Lung (tissue), 12 donors: Measurements from ENCODE around the gene ASCL3. TPM values are rescaled to one million over a fixed set of nuclear protein-coding genes. Genes with fewer than 3 reads are reported as not detected.
"Not testable (repeated sequence)": the region's sequence is repeated elsewhere in the genome, so short reads cannot be mapped to it uniquely, and the experiment has no call there.

Experiments used
- ATAC-seq: fragments of 200-7000 bp; cut with Tn5 transposase; one replicate; pipeline ENCODE4 v1.9.1; 2020; ENCODE audit warnings: moderate number of reproducible peaks; ENCODE audit not compliant: insufficient read depth, low FRiP score
- DNase-seq, 3 donors: peaks; one replicate each; pipeline ENCODE4 v3.0.0-alpha.2; 2013 to 2017
- H3K27ac ChIP-seq, 2 donors: one replicate each; pipeline ENCODE4 v1.5.1; 2013; ENCODE audit warnings: mild to moderate bottlenecking in 2 of 2, moderate library complexity in 2 of 2, control low read depth in 1 of 2, inconsistent platforms in 1 of 2, low read depth in 1 of 2, low read length in 1 of 2
- H3K27me3 ChIP-seq, 3 donors: one replicate each; pipeline ENCODE4 v1.5.1; 2013; ENCODE audit warnings: low read length in 2 of 3; ENCODE audit not compliant: control insufficient read depth in 3 of 3, insufficient read depth in 3 of 3
- H3K36me3 ChIP-seq, 4 donors: one replicate each; pipeline ENCODE4 v1.5.1; 2013; ENCODE audit warnings: low read length in 4 of 4, mild to moderate bottlenecking in 1 of 4, moderate library complexity in 1 of 4; ENCODE audit not compliant: control insufficient read depth in 4 of 4, insufficient read depth in 4 of 4
- H3K4me1 ChIP-seq, 5 donors: one replicate each; pipeline ENCODE4 v1.5.1; 2013; ENCODE audit warnings: low read length in 5 of 5, mild to moderate bottlenecking in 2 of 5, moderate library complexity in 1 of 5; ENCODE audit not compliant: control insufficient read depth in 5 of 5, insufficient read depth in 5 of 5
- H3K4me3 ChIP-seq: one replicate; pipeline ENCODE4 v1.5.1; 2013; ENCODE audit warnings: mild to moderate bottlenecking, control low read depth, moderate library complexity
- H3K9ac ChIP-seq, 2 donors: one replicate each; pipeline ENCODE4 v1.5.1; 2013; ENCODE audit warnings: low read length in 2 of 2, control low read depth in 1 of 2; ENCODE audit not compliant: insufficient read depth in 1 of 2
- H3K9me3 ChIP-seq, 4 donors: one replicate each; pipeline ENCODE4 v1.5.1; 2013; ENCODE audit warnings: low read length in 3 of 4, mild to moderate bottlenecking in 1 of 4, moderate library complexity in 1 of 4; ENCODE audit not compliant: control insufficient read depth in 4 of 4, insufficient read depth in 3 of 4
- WGBS, 2 donors: extraction: QIAGEN DNeasy Blood & Tissue Kit; methylation state at CpG; one replicate each; pipeline ENCODE4 v1.1.7; 2013; 5-methylcytosine and 5-hydroxymethylcytosine counted together
- polyA plus RNA-seq, 2 donors: library from polyadenylated mRNA; stranded (reverse); fragments of 200-250 nt; gene quantifications; one replicate each; pipeline ENCODE4 v1.2.1, GENCODE V29; 2013
- total RNA-seq, 2 donors: library from RNA; depleted of rRNA in 1 of 2; stranded (reverse); fragments of >200 nt in 1 of 2; gene quantifications; one replicate each; pipeline ENCODE4 v1.2.1, GENCODE V29; 2014 to 2021
- TF ChIP-seq, protein P1 (sequence below): IDR thresholded peaks from 2 replicates; pipeline ENCODE4 v1.5.1; 2012; ENCODE audit warnings: mild to moderate bottlenecking; ENCODE audit errors: control extremely low read depth, extremely low read depth
- donor health status: control.
- donor health status: control.
- donor health status: Bipolar disorder and iron deficiency.
- donor health status: healthy.
- donor health status: DM: yes; HTN: yes; CAD: no.

ASCL3 gene
- total and polyA plus RNA-seq, 4 donors, result not detected

DNA sequence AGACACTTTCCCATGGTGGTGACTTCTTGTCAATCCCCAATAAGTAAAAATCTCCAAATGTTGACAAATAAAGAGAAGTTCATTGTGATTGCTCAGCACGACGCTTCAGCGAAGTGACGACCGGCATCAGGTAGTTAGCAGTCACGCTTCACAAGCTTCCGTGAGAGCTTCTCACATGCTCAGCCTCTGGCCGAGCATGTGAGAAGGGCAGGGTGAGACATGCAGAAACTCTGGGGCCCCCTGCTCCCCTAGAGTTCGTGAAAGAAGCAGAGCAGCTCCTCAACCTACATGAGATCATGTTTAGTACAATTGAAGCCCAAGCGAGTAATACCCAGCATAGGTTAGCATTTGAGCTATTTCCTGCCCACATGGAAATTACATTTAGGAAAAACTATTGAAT is 5.7 kb downstream of the ASCL3 start:
- Histone ChIP-seq H3K27ac (no peak overlapping the region), H3K4me3 (no peak overlapping the region)
- 93 to 95% methylated on average over 10 of the region's 10 CpGs for WGBS, 2 donors

GRCh38 chr11:8935789-8936188 is 7.0 kb downstream of the ASCL3 start:
- not testable (repeated sequence) for H3K9ac ChIP-seq, H3K4me1 ChIP-seq, ATAC-seq, H3K36me3 ChIP-seq, H3K4me3 ChIP-seq, H3K27ac ChIP-seq, DNase-seq, H3K9me3 ChIP-seq, H3K27me3 ChIP-seq
- WGBS, 2 donors, result 89 to 94% methylated on average over 2 of the region's 2 CpGs

More for the DNA sequence above, 5.7 kb downstream of the ASCL3 start:
- TF ChIP-seq, protein P1, sequence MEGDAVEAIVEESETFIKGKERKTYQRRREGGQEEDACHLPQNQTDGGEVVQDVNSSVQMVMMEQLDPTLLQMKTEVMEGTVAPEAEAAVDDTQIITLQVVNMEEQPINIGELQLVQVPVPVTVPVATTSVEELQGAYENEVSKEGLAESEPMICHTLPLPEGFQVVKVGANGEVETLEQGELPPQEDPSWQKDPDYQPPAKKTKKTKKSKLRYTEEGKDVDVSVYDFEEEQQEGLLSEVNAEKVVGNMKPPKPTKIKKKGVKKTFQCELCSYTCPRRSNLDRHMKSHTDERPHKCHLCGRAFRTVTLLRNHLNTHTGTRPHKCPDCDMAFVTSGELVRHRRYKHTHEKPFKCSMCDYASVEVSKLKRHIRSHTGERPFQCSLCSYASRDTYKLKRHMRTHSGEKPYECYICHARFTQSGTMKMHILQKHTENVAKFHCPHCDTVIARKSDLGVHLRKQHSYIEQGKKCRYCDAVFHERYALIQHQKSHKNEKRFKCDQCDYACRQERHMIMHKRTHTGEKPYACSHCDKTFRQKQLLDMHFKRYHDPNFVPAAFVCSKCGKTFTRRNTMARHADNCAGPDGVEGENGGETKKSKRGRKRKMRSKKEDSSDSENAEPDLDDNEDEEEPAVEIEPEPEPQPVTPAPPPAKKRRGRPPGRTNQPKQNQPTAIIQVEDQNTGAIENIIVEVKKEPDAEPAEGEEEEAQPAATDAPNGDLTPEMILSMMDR, result no peak
- H3K36me3 ChIP-seq, result no peaks in the 10 kb centered on the region
- H3K9me3 ChIP-seq, result no peaks in the 10 kb centered on the region
- no peak overlapping the region for H3K9ac ChIP-seq
- DNase-seq (no peak), ATAC-seq (no peak)
- no peaks in the 10 kb centered on the region for H3K27me3 ChIP-seq
- peaks cover 0 to 6% (median 0%) of the 10 kb centered on the region in 5 donors for H3K4me1 ChIP-seq

- Histone ChIP-seq H3K4me1 (no peaks in the 10 kb centered on the region), H3K9ac (peak overlapping the region; percentile 11 to 42), H3K4me3 (no peak overlapping the region), H3K27me3 (no peaks in the 10 kb centered on the region), H3K36me3 (no peaks in the 10 kb centered on the region), H3K9me3 (no peaks in the 10 kb centered on the region), H3K27ac (no peak overlapping the region)
- TF ChIP-seq, protein P1, result no peak
- 61 to 70% methylated on average over 14 of the region's 14 CpGs for WGBS, 2 donors
- ATAC-seq (no peak), DNase-seq (peak in 2 of 3 donors; percentile 15 to 29)
Observed at GRCh38 chr11:8934742-8935488, 7.9 kb downstream of the ASCL3 start.

GRCh38 chr11:8933931-8934330 is 8.9 kb downstream of the ASCL3 start:
- DNase-seq (no peak), ATAC-seq (no peak)
- TF ChIP-seq, protein P1, result no peak
- no peaks in the 10 kb centered on the region for H3K27me3 ChIP-seq
- H3K27ac ChIP-seq, result no peak overlapping the region
- H3K4me1 ChIP-seq, result no peaks in the 10 kb centered on the region
- WGBS, 2 donors, result 93 to 97% methylated on average over 6 of the region's 6 CpGs
- H3K36me3 ChIP-seq, result no peaks in the 10 kb centered on the region
- no peak overlapping the region for H3K9ac ChIP-seq
- no peak overlapping the region for H3K4me3 ChIP-seq
- no peaks in the 10 kb centered on the region for H3K9me3 ChIP-seq
